H9 (cell line): ENCODE measurements around the gene ZMIZ1. TPM values are rescaled to one million over a fixed set of nuclear protein-coding genes. Genes with fewer than 3 reads are reported as not detected.

Source experiments
- DNase-seq: peaks from one replicate; pipeline ENCODE4 v3.0.0-alpha.2; 2017
- H2AFZ ChIP-seq: one replicate; pipeline ENCODE4 v1.6.1; 2013; ENCODE audit warnings: mild to moderate bottlenecking, low read length, control low read depth, moderate library complexity
- H2AK5ac ChIP-seq: 2 replicates; pipeline ENCODE4 v1.6.1; 2013; ENCODE audit warnings: low read length, control low read depth, mixed read lengths; ENCODE audit not compliant: insufficient read length
- H2BK120ac ChIP-seq: one replicate; pipeline ENCODE4 v1.6.1; 2013; ENCODE audit warnings: low read depth, mild to moderate bottlenecking, low read length, control low read depth, inconsistent platforms; ENCODE audit not compliant: poor library complexity, severe bottlenecking
- H2BK12ac ChIP-seq: 2 replicates; pipeline ENCODE4 v1.6.1; 2013; ENCODE audit warnings: low read length, control low read depth, mixed read lengths, low read depth; ENCODE audit not compliant: insufficient read length
- H2BK15ac ChIP-seq: 2 replicates; pipeline ENCODE4 v1.6.1; 2013; ENCODE audit warnings: low read depth, low read length, control low read depth
- H2BK20ac ChIP-seq: one replicate; pipeline ENCODE4 v1.6.1; 2013; ENCODE audit warnings: low read depth, mild to moderate bottlenecking, low read length, control low read depth, inconsistent platforms; ENCODE audit not compliant: poor library complexity, severe bottlenecking
- H2BK5ac ChIP-seq: 2 replicates; pipeline ENCODE4 v1.6.1; 2013; ENCODE audit warnings: low read length, control low read depth, mixed read lengths; ENCODE audit not compliant: insufficient read length
- H3K14ac ChIP-seq: 2 replicates; pipeline ENCODE4 v1.6.1; 2013; ENCODE audit warnings: low read length, control low read depth; ENCODE audit not compliant: insufficient read depth
- H3K18ac ChIP-seq: 2 replicates; pipeline ENCODE4 v1.6.1; 2013; ENCODE audit warnings: low read depth, mild to moderate bottlenecking, mixed read lengths, low read length, control low read depth; ENCODE audit not compliant: insufficient read length
- H3K23ac ChIP-seq: 2 replicates; pipeline ENCODE4 v1.6.1; 2013; ENCODE audit warnings: low read length, control low read depth, mixed read lengths, low read depth; ENCODE audit not compliant: insufficient read length
- H3K23me2 ChIP-seq: 2 replicates; pipeline ENCODE4 v1.6.1; 2013; ENCODE audit warnings: low read depth, mild to moderate bottlenecking, mixed read lengths, low read length, control low read depth; ENCODE audit not compliant: insufficient read length, poor library complexity, severe bottlenecking
- H3K27ac ChIP-seq: 2 replicates; pipeline ENCODE4 v1.5.1; 2013; ENCODE audit warnings: low read length, control low read depth, mixed read lengths, low read depth; ENCODE audit not compliant: insufficient read length
- H3K27me3 ChIP-seq: 2 replicates; pipeline ENCODE4 v1.6.1; 2013; ENCODE audit warnings: low read length, control low read depth, inconsistent platforms; ENCODE audit not compliant: insufficient read depth
- H3K4ac ChIP-seq: 2 replicates; pipeline ENCODE4 v1.6.1; 2013; ENCODE audit warnings: low read depth, mild to moderate bottlenecking, control low read depth, inconsistent platforms, low read length, moderate library complexity
- H3K4me1 ChIP-seq: 2 replicates; pipeline ENCODE4 v1.6.1; 2013; ENCODE audit warnings: low read length, control low read depth, inconsistent platforms; ENCODE audit not compliant: insufficient read depth
- H3K4me2 ChIP-seq: 2 replicates; pipeline ENCODE4 v1.6.1; 2013; ENCODE audit warnings: low read length, control low read depth, mixed read lengths; ENCODE audit not compliant: insufficient read length, insufficient read depth
- H3K56ac ChIP-seq: 2 replicates; pipeline ENCODE4 v1.6.1; 2013; ENCODE audit warnings: low read depth, mild to moderate bottlenecking, mixed read lengths, low read length, control low read depth; ENCODE audit not compliant: insufficient read length
- H3K79me1 ChIP-seq: 2 replicates; pipeline ENCODE4 v1.6.1; 2013; ENCODE audit warnings: low read depth, mild to moderate bottlenecking, moderate library complexity, low read length, control low read depth, inconsistent platforms; ENCODE audit not compliant: insufficient read depth, poor library complexity, severe bottlenecking
- H3K79me2 ChIP-seq: 2 replicates; pipeline ENCODE4 v1.6.1; 2013; ENCODE audit warnings: low read length, control low read depth, inconsistent platforms; ENCODE audit not compliant: insufficient read depth
- H3K9ac ChIP-seq: 2 replicates; pipeline ENCODE4 v1.6.1; 2013; ENCODE audit warnings: low read length, control low read depth, mixed read lengths; ENCODE audit not compliant: insufficient read length; ENCODE audit errors: extremely low read depth
- H3K9me3 ChIP-seq: one replicate; pipeline ENCODE4 v1.6.1; 2013; ENCODE audit warnings: low read depth, low read length, inconsistent platforms; ENCODE audit not compliant: control insufficient read depth
- H3T11ph ChIP-seq: one replicate; pipeline ENCODE4 v1.6.1; 2013; ENCODE audit warnings: mild to moderate bottlenecking, low read length, control low read depth, inconsistent platforms
- H4K20me1 ChIP-seq: one replicate; pipeline ENCODE4 v1.6.1; 2013; ENCODE audit not compliant: control insufficient read depth, insufficient read length, insufficient read depth
- H4K5ac ChIP-seq: 2 replicates; pipeline ENCODE4 v1.6.1; 2013; ENCODE audit warnings: low read depth, mild to moderate bottlenecking, mixed read lengths, low read length, control low read depth; ENCODE audit not compliant: insufficient read length
- H4K8ac ChIP-seq: replicated peaks from 2 replicates; pipeline ENCODE4 v1.6.1; 2013; ENCODE audit warnings: low read length, control low read depth, mixed read lengths, low read depth; ENCODE audit not compliant: insufficient read length
- H4K91ac ChIP-seq: 2 replicates; pipeline ENCODE4 v1.6.1; 2013; ENCODE audit warnings: low read depth, mild to moderate bottlenecking, moderate library complexity, mixed read lengths, low read length, control low read depth; ENCODE audit not compliant: insufficient read length
- H3K27ac Mint-ChIP-seq, 3 experiments: 2 replicates in 2 of 3; 3 replicates in 1 of 3; pipeline ENCODE4 v1.8.0; 2020 to 2021; ENCODE audit warnings: mixed read lengths in 3 of 3, mild to moderate bottlenecking in 1 of 3, moderate library complexity in 1 of 3
- H3K27me3 Mint-ChIP-seq: 2 replicates; pipeline ENCODE4 v1.8.0; 2021; ENCODE audit warnings: low read depth, mild to moderate bottlenecking, moderate library complexity, mixed read lengths
- H3K36me3 Mint-ChIP-seq, 3 experiments: 2 replicates in 2 of 3; 3 replicates in 1 of 3; pipeline ENCODE4 v1.8.0; 2020 to 2021; ENCODE audit warnings: low read depth in 3 of 3, mixed read lengths in 3 of 3; ENCODE audit not compliant: insufficient read depth in 1 of 3
- H3K4me1 Mint-ChIP-seq, 2 experiments: 2 replicates each; pipeline ENCODE4 v1.8.0; 2020; ENCODE audit warnings: mixed read lengths in 2 of 2
- H3K4me3 Mint-ChIP-seq, 2 experiments: 2 replicates in 1 of 2; 3 replicates in 1 of 2; pipeline ENCODE4 v1.8.0; 2020 to 2021; ENCODE audit warnings: mild to moderate bottlenecking in 2 of 2, mixed read lengths in 2 of 2, moderate library complexity in 1 of 2
- H3K9me3 Mint-ChIP-seq, 2 experiments: 2 replicates in 1 of 2; 3 replicates in 1 of 2; pipeline ENCODE4 v1.8.0; 2020; ENCODE audit warnings: mild to moderate bottlenecking in 2 of 2, mixed read lengths in 2 of 2, moderate library complexity in 1 of 2
- CTCF ChIP-seq: fragments of 200-600 bp; sonication (generic); conservative IDR thresholded peaks from 3 replicates; pipeline ENCODE4 v1.8.0; 2021; ENCODE audit warnings: antibody characterized with exemption, mild to moderate bottlenecking
- WGBS: extraction: QIAGEN DNeasy Blood & Tissue Kit; methylation state at CpG from one replicate; pipeline ENCODE4 v1.1.7; 2013; ENCODE audit warnings: missing lambda C conversion rate, low lambda C conversion rate, mixed read lengths; ENCODE audit not compliant: insufficient read length; ENCODE audit errors: extremely low coverage; 5-methylcytosine and 5-hydroxymethylcytosine counted together
- total RNA-seq: library from RNA; stranded (reverse); gene quantifications from 2 replicates; pipeline ENCODE4 v1.2.1, GENCODE V29; 2021

ZMIZ1 gene
- total RNA-seq, 1 experiment from 2014 or later = 36.9 TPM

- Histone ChIP-seq H2BK12ac (no peak overlapping the region), H2AK5ac (no peak overlapping the region), H3K9ac (no peak overlapping the region), H3K14ac (no peak overlapping the region), H3K27ac (no peak overlapping the region), H3K79me1 (no peaks in the 10 kb centered on the region), H3K4me2 (no peak overlapping the region), H4K8ac (no peak overlapping the region), H3T11ph (no peak overlapping the region), H2BK20ac (no peak overlapping the region), H3K79me2 (no peaks in the 10 kb centered on the region), H4K20me1 (no peaks in the 10 kb centered on the region), H3K23me2 (no peaks in the 10 kb centered on the region), H3K4me1 (peaks cover 10% of the 10 kb centered on the region; the same call in 1 of the 2 replicates), H3K9me3 (no peaks in the 10 kb centered on the region), H3K23ac (no peak overlapping the region), H3K4ac (no peak overlapping the region), H4K91ac (no peak overlapping the region), H3K56ac (no peak overlapping the region), H3K27me3 (no peaks in the 10 kb centered on the region), H2AFZ (no peak overlapping the region), H2BK5ac (no peak overlapping the region), H4K5ac (no peak overlapping the region), H2BK120ac (no peak overlapping the region), H3K18ac (no peak overlapping the region), H2BK15ac (no peak overlapping the region)
- peak overlapping the region in 1 of 3 experiments; percentile 37; a peak in 1 of 7 replicates for H3K27ac Mint-ChIP-seq
- peaks cover 26 to 29% of the 10 kb centered on the region in 2 experiments for H3K4me1 Mint-ChIP-seq
- peaks cover 8% of the 10 kb centered on the region for H3K27me3 Mint-ChIP-seq
- H3K4me3 Mint-ChIP-seq = no peak overlapping the region
- H3K9me3 Mint-ChIP-seq = peaks cover 4 to 9% of the 10 kb centered on the region in 2 experiments; a peak in 4 of 5 replicates
- TF ChIP-seq CTCF = no peak
- no peak for DNase-seq
- H3K36me3 Mint-ChIP-seq = peaks cover 9 to 25% (median 17%) of the 10 kb centered on the region in 3 experiments
- WGBS = no CpG with 5 or more reads among the region's 25 CpGs
Measured at GRCh38 chr10:79314761-79315601, 246.2 kb downstream of the ZMIZ1 start.
